WERI-Rb-1 (cell line): ENCODE measurements around the gene ZFP36L2.

Source experiments
- DNase-seq: peaks from one replicate; pipeline ENCODE4 v3.0.0-alpha.2; 2020
- H3K27ac ChIP-seq: fragments of 250-450 bp; sonication (Bioruptor Pico); 2 replicates; pipeline ENCODE4 v1.5.1; 2020; ENCODE audit warnings: mild to moderate bottlenecking, moderate library complexity
- H3K27me3 ChIP-seq: fragments of 250-450 bp; sonication (Bioruptor Pico); 2 replicates; pipeline ENCODE4 v1.5.1; 2021; ENCODE audit warnings: mild to moderate bottlenecking, low read depth, moderate library complexity; ENCODE audit not compliant: insufficient read depth, severe bottlenecking
- H3K36me3 ChIP-seq: fragments of 250-450 bp; sonication (Bioruptor Pico); 2 replicates; pipeline ENCODE4 v1.5.1; 2020; ENCODE audit warnings: mild to moderate bottlenecking, moderate library complexity
- H3K4me3 ChIP-seq: 2 replicates; pipeline ENCODE4 v1.5.1; 2011; ENCODE audit warnings: low read depth, mild to moderate bottlenecking, control low read depth, low read length
- H3K9me3 ChIP-seq: fragments of 250-450 bp; sonication (Bioruptor Pico); 2 replicates; pipeline ENCODE4 v1.5.1; 2021; ENCODE audit warnings: mild to moderate bottlenecking, moderate library complexity; ENCODE audit not compliant: severe bottlenecking
- TF ChIP-seq, protein P1 (sequence below): IDR thresholded peaks from 2 replicates; pipeline ENCODE4 v1.5.1; 2011; ENCODE audit warnings: low read depth, mild to moderate bottlenecking, control low read depth, inconsistent platforms, low read length

The ZFP36L2 gene

DNA sequence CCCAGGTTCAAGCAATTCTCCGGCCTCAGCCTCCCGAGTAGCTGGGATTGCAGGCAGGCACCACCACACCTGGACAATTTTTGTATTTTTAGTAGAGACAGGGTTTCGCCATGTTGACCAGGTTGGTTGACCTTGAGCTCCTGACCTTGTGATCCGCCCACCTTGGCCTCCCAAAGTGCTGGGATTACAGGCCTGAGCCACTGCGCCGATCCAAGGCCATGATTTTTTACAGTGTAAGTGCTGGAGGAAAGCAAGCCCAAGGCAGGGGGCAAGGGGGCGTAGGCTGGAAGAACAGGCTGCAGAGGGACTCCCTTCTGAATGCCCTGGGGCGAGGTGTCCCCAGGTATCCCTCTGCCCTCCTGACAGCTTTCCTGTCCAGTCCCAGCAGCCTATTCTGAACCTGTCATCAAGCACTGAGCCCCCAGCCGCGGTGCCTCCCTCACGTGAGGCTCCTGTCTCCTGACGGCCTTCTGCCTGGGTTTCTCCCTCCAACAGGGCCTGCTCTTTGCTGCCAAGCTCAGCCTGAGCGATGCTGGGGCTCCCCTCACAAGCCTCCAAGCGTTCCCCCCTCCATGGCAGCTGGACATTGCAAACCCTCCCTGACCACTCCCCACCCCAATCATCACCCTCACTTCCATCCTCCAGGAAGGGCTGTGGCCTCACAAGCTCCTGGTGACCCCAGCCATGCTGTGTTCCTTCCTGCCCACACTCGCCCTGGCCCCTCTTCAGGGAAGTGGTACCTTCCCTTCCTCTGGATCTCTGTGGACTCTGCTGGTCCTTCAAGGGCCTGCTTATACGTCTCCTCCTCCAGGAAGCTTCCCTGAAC lies 37.6 kb downstream of the ZFP36L2 start:
- DNase-seq: no peak
- Histone ChIP-seq H3K27me3 (no peaks in the 10 kb centered on the region), H3K36me3 (no peaks in the 10 kb centered on the region), H3K27ac (no peak overlapping the region), H3K9me3 (no peaks in the 10 kb centered on the region), H3K4me3 (no peak overlapping the region)
- TF ChIP-seq, protein P1, sequence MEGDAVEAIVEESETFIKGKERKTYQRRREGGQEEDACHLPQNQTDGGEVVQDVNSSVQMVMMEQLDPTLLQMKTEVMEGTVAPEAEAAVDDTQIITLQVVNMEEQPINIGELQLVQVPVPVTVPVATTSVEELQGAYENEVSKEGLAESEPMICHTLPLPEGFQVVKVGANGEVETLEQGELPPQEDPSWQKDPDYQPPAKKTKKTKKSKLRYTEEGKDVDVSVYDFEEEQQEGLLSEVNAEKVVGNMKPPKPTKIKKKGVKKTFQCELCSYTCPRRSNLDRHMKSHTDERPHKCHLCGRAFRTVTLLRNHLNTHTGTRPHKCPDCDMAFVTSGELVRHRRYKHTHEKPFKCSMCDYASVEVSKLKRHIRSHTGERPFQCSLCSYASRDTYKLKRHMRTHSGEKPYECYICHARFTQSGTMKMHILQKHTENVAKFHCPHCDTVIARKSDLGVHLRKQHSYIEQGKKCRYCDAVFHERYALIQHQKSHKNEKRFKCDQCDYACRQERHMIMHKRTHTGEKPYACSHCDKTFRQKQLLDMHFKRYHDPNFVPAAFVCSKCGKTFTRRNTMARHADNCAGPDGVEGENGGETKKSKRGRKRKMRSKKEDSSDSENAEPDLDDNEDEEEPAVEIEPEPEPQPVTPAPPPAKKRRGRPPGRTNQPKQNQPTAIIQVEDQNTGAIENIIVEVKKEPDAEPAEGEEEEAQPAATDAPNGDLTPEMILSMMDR: no peak

DNA sequence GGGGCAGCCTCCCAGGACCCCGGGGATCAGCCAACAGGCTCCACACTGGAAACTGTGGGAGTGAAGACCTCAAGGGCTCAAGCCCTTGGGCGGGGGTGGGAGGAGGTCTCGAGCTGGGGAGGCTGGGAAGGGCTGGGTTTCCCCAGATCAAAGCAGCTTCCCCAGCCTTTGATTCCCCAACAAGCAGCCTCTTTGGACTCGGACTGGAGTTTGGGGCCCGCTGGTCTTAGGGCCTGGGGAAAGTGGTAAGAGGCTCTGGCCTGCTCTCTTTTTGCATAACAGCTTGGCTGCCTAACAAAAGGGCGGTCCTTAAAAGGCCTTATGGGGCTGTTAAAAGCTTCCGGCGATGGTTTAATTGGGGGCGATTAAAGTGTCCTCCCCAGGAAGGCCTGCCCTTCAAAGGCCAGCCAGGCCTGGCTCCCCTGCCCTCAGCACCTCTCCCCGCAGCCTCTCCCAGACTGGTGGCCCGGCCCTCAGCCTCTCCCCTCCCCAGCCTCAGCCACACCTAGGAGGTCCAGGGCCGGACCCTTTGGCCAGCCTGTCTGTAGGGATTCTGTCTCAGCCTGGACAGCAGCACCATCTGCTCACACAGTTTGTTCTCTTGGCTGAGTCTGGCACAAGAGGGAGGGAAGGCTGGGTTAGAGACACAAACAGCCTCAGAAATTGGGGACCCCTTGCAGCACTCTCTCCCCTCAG lies 39.6 kb downstream of the ZFP36L2 start:
- Histone ChIP-seq H3K27ac (peak overlapping the region; percentile 35), H3K9me3 (no peaks in the 10 kb centered on the region), H3K4me3 (no peak overlapping the region), H3K27me3 (no peaks in the 10 kb centered on the region), H3K36me3 (no peaks in the 10 kb centered on the region)
- DNase-seq: peak; percentile 49
- TF ChIP-seq, protein P1: no peak

DNA sequence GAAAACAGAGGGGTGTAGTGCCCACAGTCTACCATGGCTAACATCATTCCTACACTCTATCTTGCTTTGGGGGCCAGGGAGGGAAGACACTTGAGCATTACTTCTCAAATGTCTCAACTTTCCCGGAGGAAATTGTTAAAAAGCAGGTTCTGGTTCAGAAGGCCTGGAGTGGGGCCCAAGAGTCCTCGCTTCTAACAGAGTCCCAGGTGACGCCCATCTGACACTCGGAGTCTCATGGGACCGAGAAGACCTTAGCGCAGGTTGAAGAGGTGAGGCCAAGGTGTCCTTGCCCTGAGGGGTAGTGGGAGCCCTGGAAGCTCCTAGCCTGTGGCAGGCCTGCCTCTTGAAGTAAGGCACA lies 40.1 kb downstream of the ZFP36L2 start:
- no peak for DNase-seq
- TF ChIP-seq, protein P1: no peak
- no peak overlapping the region for H3K4me3 ChIP-seq
- no peaks in the 10 kb centered on the region for H3K27me3 ChIP-seq
- H3K36me3 ChIP-seq: no peaks in the 10 kb centered on the region
- no peak overlapping the region; the same call in 1 of the 2 replicates for H3K27ac ChIP-seq
- no peaks in the 10 kb centered on the region for H3K9me3 ChIP-seq

DNA sequence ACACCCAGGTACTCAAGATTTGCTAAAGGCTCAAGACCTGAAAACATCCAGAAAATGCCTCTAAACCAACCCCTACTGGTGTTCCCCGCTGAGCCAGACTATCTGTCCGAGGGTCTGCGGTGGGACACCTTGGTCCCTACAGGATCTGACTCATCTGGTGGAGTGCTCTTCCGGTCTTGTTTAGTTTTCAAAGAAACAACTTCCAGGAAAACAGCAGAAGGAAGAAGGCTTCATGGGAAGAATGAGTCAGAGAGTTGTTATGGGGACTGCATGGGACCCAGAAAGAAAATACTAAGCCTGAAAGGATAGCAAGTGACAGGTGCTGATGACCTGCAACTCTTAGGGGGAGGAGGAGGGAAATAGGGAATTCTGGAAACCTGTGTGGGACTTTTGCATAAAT lies 41.3 kb downstream of the ZFP36L2 start:
- Histone ChIP-seq H3K27ac (no peak overlapping the region), H3K9me3 (no peaks in the 10 kb centered on the region), H3K36me3 (no peaks in the 10 kb centered on the region), H3K27me3 (no peaks in the 10 kb centered on the region), H3K4me3 (no peak overlapping the region)
- DNase-seq: no peak
- TF ChIP-seq, protein P1: no peak

DNA sequence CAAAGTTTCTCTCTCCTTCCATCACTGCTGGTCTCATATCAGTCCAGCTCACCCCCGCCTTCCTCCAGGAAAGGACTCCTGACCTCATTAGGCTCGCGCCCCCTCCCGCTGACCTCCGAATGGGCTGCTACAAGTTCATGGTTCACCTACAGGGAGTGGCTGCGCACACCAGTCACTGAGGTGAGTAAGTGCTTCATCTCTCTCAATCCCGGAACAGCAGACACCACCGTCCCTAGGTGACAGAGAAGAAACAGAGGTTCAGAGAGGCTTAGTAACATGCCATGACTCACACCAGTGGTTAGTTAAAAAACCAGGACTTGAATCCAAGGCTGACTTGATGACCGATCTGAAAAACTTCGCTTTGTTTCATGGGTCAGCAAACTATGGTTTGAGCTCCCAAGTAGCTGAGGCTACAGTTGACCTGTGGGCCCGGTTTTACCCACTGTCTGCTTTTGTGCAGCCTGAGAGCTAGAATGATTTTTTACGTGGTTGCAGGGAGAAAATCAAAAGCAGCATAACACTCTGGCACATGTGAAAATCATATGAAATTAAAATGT lies 42.0 kb downstream of the ZFP36L2 start:
- no peaks in the 10 kb centered on the region for H3K27me3 ChIP-seq
- H3K27ac ChIP-seq: no peak overlapping the region
- H3K4me3 ChIP-seq: no peak overlapping the region
- DNase-seq: no peak
- no peaks in the 10 kb centered on the region for H3K9me3 ChIP-seq
- no peaks in the 10 kb centered on the region for H3K36me3 ChIP-seq
- TF ChIP-seq, protein P1: no peak
